LHCN-M2 (cell line): ENCODE measurements around the gene RNASEH2C. TPM values are rescaled to one million over a fixed set of nuclear protein-coding genes. Genes with fewer than 3 reads are reported as not detected.
"Not testable (repeated sequence)": the region's sequence is repeated elsewhere in the genome, so short reads cannot be mapped to it uniquely, and the experiment has no call there.

Experiments
- DNase-seq: peaks from one replicate; pipeline ENCODE4 v3.0.0-alpha.2; 2012; ENCODE audit warnings: low read depth
- total RNA-seq: library from RNA; depleted of rRNA; stranded (reverse); fragments of >200 nt; gene quantifications from 2 replicates; pipeline ENCODE4 v1.2.3, GENCODE V29; 2014

Gene RNASEH2C
- total RNA-seq, 1 experiment from 2014 or later: 87.5 TPM

DNA sequence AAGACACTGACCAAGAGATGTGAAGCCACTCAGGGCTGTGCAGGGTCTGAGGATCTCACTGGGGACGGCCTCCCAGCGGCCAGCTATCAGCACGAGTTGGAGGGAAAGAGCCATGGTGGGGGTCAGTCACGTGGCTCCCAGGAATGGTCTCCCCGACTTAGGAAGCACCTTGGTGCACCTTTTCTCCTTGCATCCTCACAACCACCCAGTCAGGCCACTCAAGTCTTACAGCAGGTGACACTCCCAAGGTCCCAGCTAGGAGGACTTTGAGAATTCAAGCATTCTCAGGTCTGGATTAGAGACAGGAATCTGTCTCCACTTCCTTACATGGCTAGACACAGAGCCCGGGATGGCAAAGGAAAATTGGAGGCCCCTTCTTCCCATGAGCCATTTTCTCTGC lies 2.7 kb downstream of the RNASEH2C start:
- DNase-seq: no peak

DNA sequence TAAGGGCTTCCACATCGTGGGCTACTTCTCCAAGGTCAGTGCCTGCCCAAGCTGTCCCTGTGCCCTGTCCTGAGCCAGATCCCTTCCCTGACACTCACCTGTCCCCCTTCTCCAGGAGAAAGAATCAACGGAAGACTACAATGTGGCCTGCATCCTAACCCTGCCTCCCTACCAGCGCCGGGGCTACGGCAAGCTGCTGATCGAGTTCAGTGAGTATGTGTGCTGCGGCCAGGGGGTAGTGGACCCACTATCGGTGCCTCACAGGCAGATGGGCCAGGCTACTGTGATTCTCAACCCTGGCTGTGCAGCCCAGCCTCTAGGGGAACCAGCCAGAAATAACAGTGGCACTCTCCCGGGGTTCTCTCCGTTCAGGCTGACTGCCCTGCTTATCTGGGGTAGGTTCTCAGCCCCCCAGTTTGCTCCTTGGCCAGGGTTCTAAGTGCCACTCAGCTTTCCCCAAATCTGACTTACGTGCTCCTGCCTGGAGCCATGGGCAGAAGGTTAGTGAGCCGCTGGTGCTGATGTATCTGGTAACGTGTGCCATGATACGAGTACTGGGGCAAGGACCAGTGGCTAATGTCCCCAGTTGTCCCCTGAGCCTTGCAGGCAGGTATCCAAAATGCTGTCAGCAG lies 3.7 kb downstream of the RNASEH2C start:
- DNase-seq: no peak

DNA sequence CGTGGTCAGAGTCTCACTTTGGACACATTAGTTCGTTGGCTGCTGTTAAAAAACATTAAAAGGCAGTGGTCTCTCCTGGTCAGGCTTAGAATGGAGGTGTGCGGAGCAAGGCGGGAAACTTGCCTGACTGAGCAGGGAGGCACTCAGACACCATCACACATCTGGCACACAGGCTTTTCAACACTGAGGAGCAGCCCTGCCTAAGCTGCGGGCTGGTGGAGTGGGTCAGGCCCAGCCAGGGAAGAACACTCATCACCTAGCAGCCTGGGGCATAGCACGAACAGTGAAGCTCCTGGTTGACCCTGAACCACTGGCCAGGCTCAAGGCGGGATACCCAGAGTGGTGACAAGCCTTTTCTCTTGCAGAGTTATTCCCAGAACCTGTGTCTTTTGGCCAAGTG lies 4.3 kb downstream of the RNASEH2C start:
- no peak for DNase-seq

DNA sequence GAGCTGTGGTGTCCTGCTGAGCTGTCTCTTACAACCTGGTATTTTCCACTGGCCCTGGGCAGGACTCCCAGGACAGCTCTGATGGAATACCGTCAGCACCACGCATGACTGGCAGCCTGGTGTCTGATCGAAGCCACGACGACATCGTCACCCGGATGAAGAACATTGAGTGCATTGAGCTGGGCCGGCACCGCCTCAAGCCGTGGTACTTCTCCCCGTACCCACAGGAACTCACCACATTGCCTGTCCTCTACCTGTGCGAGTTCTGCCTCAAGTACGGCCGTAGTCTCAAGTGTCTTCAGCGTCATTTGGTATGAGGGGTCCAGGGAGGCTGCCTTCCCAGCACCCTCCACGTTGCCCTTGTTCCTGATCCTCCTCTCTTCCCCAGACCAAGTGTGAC lies 6.2 kb downstream of the RNASEH2C start:
- DNase-seq: no peak

GRCh38 chr11:65713212-65713969 lies 7.2 kb downstream of the RNASEH2C start:
- DNase-seq: no peak

DNA sequence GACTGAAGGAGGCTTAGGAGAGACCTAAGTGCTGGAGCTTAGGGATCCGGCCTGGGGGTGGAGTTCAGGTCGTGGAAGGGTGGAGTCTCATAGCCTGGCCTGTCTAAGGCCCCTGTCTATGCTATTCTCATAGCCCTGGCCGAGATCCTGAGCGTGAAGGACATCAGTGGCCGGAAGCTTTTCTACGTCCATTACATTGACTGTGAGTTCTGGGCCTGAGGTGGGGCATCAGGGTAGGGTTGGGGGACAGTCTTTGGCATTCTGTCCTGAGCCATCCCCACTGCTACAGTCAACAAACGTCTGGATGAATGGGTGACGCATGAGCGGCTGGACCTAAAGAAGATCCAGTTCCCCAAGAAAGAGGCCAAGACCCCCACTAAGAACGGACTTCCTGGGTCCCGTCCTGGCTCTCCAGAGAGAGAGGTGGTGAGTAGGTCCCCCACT lies 7.9 kb downstream of the RNASEH2C start:
- DNase-seq: no peak

- peak; percentile 98 for DNase-seq
Measured at GRCh38 chr11:65711785-65712632, 8.6 kb downstream of the RNASEH2C start, which contains the start of gene KAT5. TSS of gene KAT5 (plus strand) at chr11:65712252. CDS start at chr11:65712268, 16 bp downstream.

DNA sequence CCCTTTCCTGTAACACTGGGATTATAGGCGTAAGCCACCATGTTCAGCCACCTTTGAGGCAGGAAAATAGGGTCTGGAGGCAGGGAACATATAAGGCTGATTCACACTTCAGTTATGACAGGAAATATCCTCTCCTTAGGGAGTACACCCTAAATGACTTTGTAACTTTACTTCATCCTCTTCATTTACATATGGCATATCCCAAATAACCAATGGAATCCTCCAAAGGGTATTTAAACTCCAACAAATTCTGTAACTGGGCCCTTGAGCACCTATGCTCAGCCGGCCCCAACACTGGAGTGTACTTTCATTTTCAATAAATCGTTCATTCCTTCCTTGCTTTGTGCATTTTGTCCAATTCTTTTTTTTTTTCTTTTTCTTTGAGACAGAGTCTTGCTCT lies 10.2 kb downstream of the RNASEH2C start:
- DNase-seq: no peak

DNA sequence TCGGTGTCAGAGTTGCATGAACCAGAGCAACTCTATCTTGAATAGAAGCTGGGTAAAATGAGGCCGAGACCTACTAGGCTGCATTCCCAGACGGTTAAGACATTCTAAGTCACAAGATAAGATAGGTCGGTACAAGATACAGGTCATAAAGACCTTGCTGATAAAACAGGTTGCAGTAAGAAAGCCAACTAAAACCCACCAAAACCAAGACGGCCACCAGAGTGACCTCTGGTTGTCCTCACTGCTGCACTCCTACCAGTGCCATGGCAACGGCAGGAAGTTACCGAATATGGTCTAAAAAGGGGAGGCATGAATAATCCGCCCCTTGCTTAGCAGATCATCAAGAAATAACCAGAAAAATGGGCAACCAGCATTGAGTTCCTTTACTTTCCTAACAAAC lies 10.9 kb downstream of the RNASEH2C start:
- DNase-seq: no peak

DNA sequence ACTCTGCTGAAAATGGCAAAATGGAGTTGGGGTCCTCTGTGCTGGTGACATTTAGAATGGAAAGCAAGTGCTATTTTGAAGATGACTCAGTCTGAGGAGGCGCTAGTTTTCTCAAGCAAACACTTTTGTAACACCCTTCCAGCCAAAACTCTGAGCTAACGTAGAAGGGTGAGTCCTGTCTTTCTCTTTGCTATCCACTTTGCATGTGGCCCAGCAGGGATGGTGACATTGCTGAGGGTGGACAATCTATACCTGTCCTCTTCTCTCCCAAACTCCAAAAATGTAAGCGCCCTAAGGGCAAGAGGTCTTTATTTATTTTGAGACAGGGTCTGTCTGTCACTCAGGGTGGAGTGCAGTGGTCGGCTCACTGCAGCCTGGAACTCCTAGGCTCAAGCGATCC lies 12.1 kb downstream of the RNASEH2C start:
- no peak for DNase-seq

DNA sequence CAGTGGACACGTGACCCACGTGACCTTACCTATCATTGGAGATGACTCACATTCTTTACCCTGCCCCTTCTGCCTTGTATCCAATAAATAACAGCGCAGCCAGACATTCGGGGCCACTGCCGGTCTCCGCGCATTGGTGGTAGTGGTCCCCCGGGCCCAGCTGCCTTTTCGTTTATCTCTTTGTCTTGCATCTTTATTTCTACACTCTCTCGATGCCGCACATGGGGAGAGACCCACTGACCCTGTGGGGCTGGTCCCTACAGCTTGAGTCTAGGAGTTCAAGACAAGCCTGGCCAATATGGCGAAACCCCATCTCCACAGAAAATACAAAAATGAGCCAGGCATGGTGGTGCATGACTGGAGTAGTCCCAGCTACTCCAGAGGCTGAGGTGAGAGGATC lies 13.6 kb downstream of the RNASEH2C start:
- DNase-seq: not testable (repeated sequence)

- peak; percentile 49 for DNase-seq
Measured at GRCh38 chr11:65706303-65706763, 14.3 kb downstream of the RNASEH2C start.

- DNase-seq: peak; percentile 73
Measured at GRCh38 chr11:65703846-65704245, 16.8 kb downstream of the RNASEH2C start.

DNA sequence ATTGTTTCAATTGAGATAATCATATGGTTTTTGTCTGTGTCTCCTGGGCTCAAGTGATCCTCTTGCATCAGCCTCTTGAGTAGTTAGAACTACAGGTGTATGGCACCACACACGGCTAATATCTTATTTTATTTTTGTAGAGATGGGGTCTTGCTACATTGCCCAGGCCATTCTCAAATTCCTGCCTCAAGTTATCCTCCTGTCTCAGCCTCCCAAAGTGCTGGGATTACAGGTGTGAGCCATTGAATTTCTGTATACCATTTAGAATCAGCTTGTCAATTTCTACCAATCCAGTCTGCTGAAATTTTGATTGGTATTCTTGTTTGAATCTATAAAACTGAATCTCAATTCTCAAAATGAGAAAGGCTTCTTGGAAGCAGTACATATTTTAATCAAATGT lies 18.9 kb downstream of the RNASEH2C start:
- DNase-seq: no peak

DNA sequence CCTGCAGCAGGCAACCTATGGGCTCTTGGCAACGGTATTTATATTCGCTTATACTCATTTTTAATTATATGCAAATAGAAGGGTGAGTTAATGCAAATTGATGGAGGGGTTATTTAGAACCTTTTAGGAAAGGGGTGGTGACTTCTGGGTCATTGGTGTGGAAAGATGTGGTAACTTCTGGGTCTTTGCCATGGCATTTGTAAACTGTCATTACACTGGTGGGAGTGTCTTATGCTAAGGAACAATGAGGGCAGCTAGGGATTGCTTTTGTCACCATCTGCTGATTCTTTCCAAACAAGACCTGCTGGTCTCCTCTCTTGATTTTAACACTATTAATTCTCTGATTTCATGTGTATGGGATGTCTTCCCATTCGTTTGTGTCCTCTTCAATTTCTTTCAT lies 20.2 kb downstream of the RNASEH2C start:
- no peak for DNase-seq

DNA sequence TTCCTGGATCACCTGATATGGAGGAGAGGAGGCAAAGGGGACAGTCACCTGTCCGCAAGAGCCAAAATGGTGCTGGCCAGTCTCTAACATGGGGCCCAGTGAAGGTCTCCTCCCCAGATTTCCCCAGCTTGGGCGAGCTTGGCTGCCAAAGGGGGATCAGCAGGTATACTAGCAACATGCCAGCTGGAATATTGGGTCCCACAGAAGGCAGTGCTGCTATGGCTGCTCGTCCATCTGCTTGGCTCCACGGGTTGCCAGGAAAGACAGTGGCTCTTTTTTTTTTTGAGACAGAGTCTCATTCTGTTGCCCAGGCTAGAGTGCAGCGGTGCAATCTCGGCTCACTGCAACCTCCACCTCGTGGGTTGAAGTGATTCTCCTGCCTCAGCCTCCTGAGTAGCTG lies 21.3 kb downstream of the RNASEH2C start:
- no peak for DNase-seq

- DNase-seq: no peak
Measured at GRCh38 chr11:65698205-65698604, 22.4 kb downstream of the RNASEH2C start.

- no peak for DNase-seq
Measured at GRCh38 chr11:65696802-65697552, 23.6 kb downstream of the RNASEH2C start.

DNA sequence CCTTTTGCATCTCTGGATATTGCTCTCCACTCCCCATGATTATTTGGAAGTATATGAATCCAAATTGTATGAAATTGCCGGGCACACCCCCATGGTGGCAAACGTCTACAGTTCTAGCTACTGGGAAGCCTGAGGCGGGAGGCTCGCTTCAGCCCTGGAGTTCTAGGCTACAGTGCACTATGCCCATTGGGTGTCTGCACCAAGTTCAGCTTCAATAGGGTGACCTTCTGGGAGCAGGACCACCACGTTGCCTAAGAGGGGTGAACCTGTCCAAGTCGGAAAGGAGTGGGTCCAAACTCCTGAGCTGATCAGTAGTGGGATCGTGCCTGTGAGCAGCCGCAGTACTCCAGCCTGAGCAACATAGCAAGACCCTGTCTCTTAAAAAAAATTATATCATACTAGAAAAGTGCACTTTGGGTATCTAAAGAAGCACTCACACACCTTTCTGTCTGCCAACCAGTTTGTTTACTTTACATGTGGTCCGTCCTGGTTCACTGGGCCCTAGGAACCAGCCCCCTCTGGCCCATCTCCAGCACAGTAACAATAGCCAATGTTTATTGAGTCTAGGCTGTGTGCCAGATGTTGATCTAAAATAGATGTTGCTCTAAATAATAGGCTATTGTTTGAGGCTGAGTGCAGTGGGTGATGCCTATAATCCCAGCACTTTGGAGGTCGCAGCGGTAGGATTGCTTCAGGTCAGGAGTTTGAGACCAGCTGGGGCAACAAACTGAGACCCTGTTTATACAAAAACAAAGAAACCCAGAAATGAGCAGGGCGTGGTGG lies 24.9 kb downstream of the RNASEH2C start:
- DNase-seq: no peak

DNA sequence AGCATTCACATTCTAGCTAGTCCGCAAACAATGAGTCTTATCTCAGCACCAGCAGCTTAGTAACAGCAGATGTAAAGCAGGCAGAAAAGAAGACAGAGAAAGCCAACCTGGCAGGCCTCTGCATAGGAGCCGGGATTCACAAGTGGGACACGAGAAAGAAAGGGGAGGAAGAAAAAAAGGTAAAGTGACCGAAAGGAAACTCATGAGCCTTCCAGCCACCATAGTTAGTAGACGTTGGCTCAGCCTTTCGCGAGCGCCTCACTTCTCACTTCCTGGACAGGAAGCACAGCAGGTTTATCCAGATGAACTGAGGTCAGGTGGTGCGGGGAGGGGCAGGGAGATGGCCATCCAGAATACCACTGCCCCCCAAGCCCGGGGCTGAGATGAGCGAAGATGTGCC lies 28.2 kb downstream of the RNASEH2C start:
- no peak for DNase-seq

DNA sequence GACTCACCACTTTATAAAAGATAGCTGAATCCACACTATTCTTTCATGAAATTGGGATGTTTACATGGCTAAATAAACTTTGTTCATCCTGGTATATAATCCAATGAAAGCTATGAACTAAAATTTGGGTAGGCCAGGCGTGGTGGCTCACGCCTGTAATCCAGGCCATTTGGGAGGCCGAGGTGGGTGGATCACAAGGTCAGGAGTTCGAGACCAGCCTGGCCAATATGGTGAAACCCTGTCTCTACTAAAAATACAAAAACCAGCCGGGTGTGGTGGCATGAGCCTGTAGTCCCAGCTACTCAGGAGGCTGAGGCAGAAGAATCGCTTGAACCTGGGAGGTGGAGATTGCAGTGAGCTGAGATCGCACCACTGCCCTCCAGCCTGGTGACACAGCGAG lies 28.8 kb downstream of the RNASEH2C start:
- not testable (repeated sequence) for DNase-seq
